ENCODE measurements around the gene CNTN1.
"Not testable (repeated sequence)": the region's sequence is repeated elsewhere in the genome, so short reads cannot be mapped to it uniquely, and the experiment has no call there.

CNTN1 gene

GRCh38 chr12:40701756-40702155, 9.5 kb downstream of the CNTN1 start:
- DNase-seq: no peak

- DNase-seq: no peak
Measured at GRCh38 chr12:40711121-40711520, 18.9 kb downstream of the CNTN1 start.

GRCh38 chr12:40714636-40715035, 22.4 kb downstream of the CNTN1 start:
- no peak for DNase-seq

- DNase-seq: no peak
Measured at GRCh38 chr12:40716037-40716436, 23.8 kb downstream of the CNTN1 start.

GRCh38 chr12:40717576-40717975, 25.3 kb downstream of the CNTN1 start:
- DNase-seq: no peak

- DNase-seq: no peak
Measured at GRCh38 chr12:40718878-40719372, 26.7 kb downstream of the CNTN1 start.

GRCh38 chr12:40723001-40723400, 30.8 kb downstream of the CNTN1 start:
- no peak for DNase-seq

- DNase-seq: no peak
Measured at GRCh38 chr12:40726366-40726765, 34.1 kb downstream of the CNTN1 start.

GRCh38 chr12:40727774-40728483, 35.7 kb downstream of the CNTN1 start:
- no peak for DNase-seq

GRCh38 chr12:40730281-40730680, 38.0 kb downstream of the CNTN1 start:
- no peak for DNase-seq

- no peak for DNase-seq
Measured at GRCh38 chr12:40733871-40734270, 41.6 kb downstream of the CNTN1 start.

GRCh38 chr12:40734276-40734675, 42.0 kb downstream of the CNTN1 start:
- no peak for DNase-seq

GRCh38 chr12:40735551-40736230, 43.5 kb downstream of the CNTN1 start:
- no peak for DNase-seq

GRCh38 chr12:40737416-40737815, 45.2 kb downstream of the CNTN1 start:
- DNase-seq: not testable (repeated sequence)

GRCh38 chr12:40738856-40739255, 46.6 kb downstream of the CNTN1 start:
- no peak for DNase-seq

- DNase-seq: no peak
Measured at GRCh38 chr12:40742041-40742440, 49.8 kb downstream of the CNTN1 start.

GRCh38 chr12:40745386-40745785, 53.1 kb downstream of the CNTN1 start:
- peak in 1 of 2 experiments; percentile 10 for DNase-seq

- no peak for DNase-seq
Measured at GRCh38 chr12:40749863-40750262, 57.6 kb downstream of the CNTN1 start.

GRCh38 chr12:40752011-40752410, 59.8 kb downstream of the CNTN1 start:
- DNase-seq: peak; percentile 55 to 65

GRCh38 chr12:40760821-40761220, 68.6 kb downstream of the CNTN1 start:
- no peak for DNase-seq

GRCh38 chr12:40762072-40762471, 69.8 kb downstream of the CNTN1 start:
- DNase-seq: no peak

- DNase-seq: no peak
Measured at GRCh38 chr12:40768125-40768864, 76.1 kb downstream of the CNTN1 start.

GRCh38 chr12:40769846-40770245, 77.6 kb downstream of the CNTN1 start:
- no peak for DNase-seq

GRCh38 chr12:40770781-40771180, 78.5 kb downstream of the CNTN1 start:
- no peak for DNase-seq
